H9 (cell line): ENCODE measurements around the gene UCK1. TPM values are rescaled to one million over a fixed set of nuclear protein-coding genes. Genes with fewer than 3 reads are reported as not detected.

Experiments
- DNase-seq: peaks from one replicate; pipeline ENCODE4 v3.0.0-alpha.2; 2017
- H2AFZ ChIP-seq: one replicate; pipeline ENCODE4 v1.6.1; 2013; ENCODE audit warnings: mild to moderate bottlenecking, low read length, control low read depth, moderate library complexity
- H2AK5ac ChIP-seq: 2 replicates; pipeline ENCODE4 v1.6.1; 2013; ENCODE audit warnings: low read length, control low read depth, mixed read lengths; ENCODE audit not compliant: insufficient read length
- H2BK120ac ChIP-seq: one replicate; pipeline ENCODE4 v1.6.1; 2013; ENCODE audit warnings: low read depth, mild to moderate bottlenecking, low read length, control low read depth, inconsistent platforms; ENCODE audit not compliant: poor library complexity, severe bottlenecking
- H2BK12ac ChIP-seq: 2 replicates; pipeline ENCODE4 v1.6.1; 2013; ENCODE audit warnings: low read length, control low read depth, mixed read lengths, low read depth; ENCODE audit not compliant: insufficient read length
- H2BK15ac ChIP-seq: 2 replicates; pipeline ENCODE4 v1.6.1; 2013; ENCODE audit warnings: low read depth, low read length, control low read depth
- H2BK20ac ChIP-seq: one replicate; pipeline ENCODE4 v1.6.1; 2013; ENCODE audit warnings: low read depth, mild to moderate bottlenecking, low read length, control low read depth, inconsistent platforms; ENCODE audit not compliant: poor library complexity, severe bottlenecking
- H2BK5ac ChIP-seq: 2 replicates; pipeline ENCODE4 v1.6.1; 2013; ENCODE audit warnings: low read length, control low read depth, mixed read lengths; ENCODE audit not compliant: insufficient read length
- H3K14ac ChIP-seq: 2 replicates; pipeline ENCODE4 v1.6.1; 2013; ENCODE audit warnings: low read length, control low read depth; ENCODE audit not compliant: insufficient read depth
- H3K18ac ChIP-seq: 2 replicates; pipeline ENCODE4 v1.6.1; 2013; ENCODE audit warnings: low read depth, mild to moderate bottlenecking, mixed read lengths, low read length, control low read depth; ENCODE audit not compliant: insufficient read length
- H3K23ac ChIP-seq: 2 replicates; pipeline ENCODE4 v1.6.1; 2013; ENCODE audit warnings: low read length, control low read depth, mixed read lengths, low read depth; ENCODE audit not compliant: insufficient read length
- H3K23me2 ChIP-seq: 2 replicates; pipeline ENCODE4 v1.6.1; 2013; ENCODE audit warnings: low read depth, mild to moderate bottlenecking, mixed read lengths, low read length, control low read depth; ENCODE audit not compliant: insufficient read length, poor library complexity, severe bottlenecking
- H3K27ac ChIP-seq: 2 replicates; pipeline ENCODE4 v1.5.1; 2013; ENCODE audit warnings: low read length, control low read depth, mixed read lengths, low read depth; ENCODE audit not compliant: insufficient read length
- H3K27me3 ChIP-seq: 2 replicates; pipeline ENCODE4 v1.6.1; 2013; ENCODE audit warnings: low read length, control low read depth, inconsistent platforms; ENCODE audit not compliant: insufficient read depth
- H3K4ac ChIP-seq: 2 replicates; pipeline ENCODE4 v1.6.1; 2013; ENCODE audit warnings: low read depth, mild to moderate bottlenecking, control low read depth, inconsistent platforms, low read length, moderate library complexity
- H3K4me1 ChIP-seq: 2 replicates; pipeline ENCODE4 v1.6.1; 2013; ENCODE audit warnings: low read length, control low read depth, inconsistent platforms; ENCODE audit not compliant: insufficient read depth
- H3K4me2 ChIP-seq: 2 replicates; pipeline ENCODE4 v1.6.1; 2013; ENCODE audit warnings: low read length, control low read depth, mixed read lengths; ENCODE audit not compliant: insufficient read length, insufficient read depth
- H3K56ac ChIP-seq: 2 replicates; pipeline ENCODE4 v1.6.1; 2013; ENCODE audit warnings: low read depth, mild to moderate bottlenecking, mixed read lengths, low read length, control low read depth; ENCODE audit not compliant: insufficient read length
- H3K79me1 ChIP-seq: 2 replicates; pipeline ENCODE4 v1.6.1; 2013; ENCODE audit warnings: low read depth, mild to moderate bottlenecking, moderate library complexity, low read length, control low read depth, inconsistent platforms; ENCODE audit not compliant: insufficient read depth, poor library complexity, severe bottlenecking
- H3K79me2 ChIP-seq: 2 replicates; pipeline ENCODE4 v1.6.1; 2013; ENCODE audit warnings: low read length, control low read depth, inconsistent platforms; ENCODE audit not compliant: insufficient read depth
- H3K9ac ChIP-seq: 2 replicates; pipeline ENCODE4 v1.6.1; 2013; ENCODE audit warnings: low read length, control low read depth, mixed read lengths; ENCODE audit not compliant: insufficient read length; ENCODE audit errors: extremely low read depth
- H3K9me3 ChIP-seq: one replicate; pipeline ENCODE4 v1.6.1; 2013; ENCODE audit warnings: low read depth, low read length, inconsistent platforms; ENCODE audit not compliant: control insufficient read depth
- H3T11ph ChIP-seq: one replicate; pipeline ENCODE4 v1.6.1; 2013; ENCODE audit warnings: mild to moderate bottlenecking, low read length, control low read depth, inconsistent platforms
- H4K20me1 ChIP-seq: one replicate; pipeline ENCODE4 v1.6.1; 2013; ENCODE audit not compliant: control insufficient read depth, insufficient read length, insufficient read depth
- H4K5ac ChIP-seq: 2 replicates; pipeline ENCODE4 v1.6.1; 2013; ENCODE audit warnings: low read depth, mild to moderate bottlenecking, mixed read lengths, low read length, control low read depth; ENCODE audit not compliant: insufficient read length
- H4K8ac ChIP-seq: replicated peaks from 2 replicates; pipeline ENCODE4 v1.6.1; 2013; ENCODE audit warnings: low read length, control low read depth, mixed read lengths, low read depth; ENCODE audit not compliant: insufficient read length
- H4K91ac ChIP-seq: 2 replicates; pipeline ENCODE4 v1.6.1; 2013; ENCODE audit warnings: low read depth, mild to moderate bottlenecking, moderate library complexity, mixed read lengths, low read length, control low read depth; ENCODE audit not compliant: insufficient read length
- H3K27ac Mint-ChIP-seq, 3 experiments: 2 replicates in 2 of 3; 3 replicates in 1 of 3; pipeline ENCODE4 v1.8.0; 2020 to 2021; ENCODE audit warnings: mixed read lengths in 3 of 3, mild to moderate bottlenecking in 1 of 3, moderate library complexity in 1 of 3
- H3K27me3 Mint-ChIP-seq: 2 replicates; pipeline ENCODE4 v1.8.0; 2021; ENCODE audit warnings: low read depth, mild to moderate bottlenecking, moderate library complexity, mixed read lengths
- H3K36me3 Mint-ChIP-seq, 3 experiments: 2 replicates in 2 of 3; 3 replicates in 1 of 3; pipeline ENCODE4 v1.8.0; 2020 to 2021; ENCODE audit warnings: low read depth in 3 of 3, mixed read lengths in 3 of 3; ENCODE audit not compliant: insufficient read depth in 1 of 3
- H3K4me1 Mint-ChIP-seq, 2 experiments: 2 replicates each; pipeline ENCODE4 v1.8.0; 2020; ENCODE audit warnings: mixed read lengths in 2 of 2
- H3K4me3 Mint-ChIP-seq, 2 experiments: 2 replicates in 1 of 2; 3 replicates in 1 of 2; pipeline ENCODE4 v1.8.0; 2020 to 2021; ENCODE audit warnings: mild to moderate bottlenecking in 2 of 2, mixed read lengths in 2 of 2, moderate library complexity in 1 of 2
- H3K9me3 Mint-ChIP-seq, 2 experiments: 2 replicates in 1 of 2; 3 replicates in 1 of 2; pipeline ENCODE4 v1.8.0; 2020; ENCODE audit warnings: mild to moderate bottlenecking in 2 of 2, mixed read lengths in 2 of 2, moderate library complexity in 1 of 2
- CTCF ChIP-seq: fragments of 200-600 bp; sonication (generic); conservative IDR thresholded peaks from 3 replicates; pipeline ENCODE4 v1.8.0; 2021; ENCODE audit warnings: antibody characterized with exemption, mild to moderate bottlenecking
- WGBS: extraction: QIAGEN DNeasy Blood & Tissue Kit; methylation state at CpG from one replicate; pipeline ENCODE4 v1.1.7; 2013; ENCODE audit warnings: missing lambda C conversion rate, low lambda C conversion rate, mixed read lengths; ENCODE audit not compliant: insufficient read length; ENCODE audit errors: extremely low coverage; 5-methylcytosine and 5-hydroxymethylcytosine counted together
- total RNA-seq: library from RNA; stranded (reverse); gene quantifications from 2 replicates; pipeline ENCODE4 v1.2.1, GENCODE V29; 2021

The UCK1 gene
- total RNA-seq, 1 experiment from 2014 or later, result 54.2 TPM

DNA sequence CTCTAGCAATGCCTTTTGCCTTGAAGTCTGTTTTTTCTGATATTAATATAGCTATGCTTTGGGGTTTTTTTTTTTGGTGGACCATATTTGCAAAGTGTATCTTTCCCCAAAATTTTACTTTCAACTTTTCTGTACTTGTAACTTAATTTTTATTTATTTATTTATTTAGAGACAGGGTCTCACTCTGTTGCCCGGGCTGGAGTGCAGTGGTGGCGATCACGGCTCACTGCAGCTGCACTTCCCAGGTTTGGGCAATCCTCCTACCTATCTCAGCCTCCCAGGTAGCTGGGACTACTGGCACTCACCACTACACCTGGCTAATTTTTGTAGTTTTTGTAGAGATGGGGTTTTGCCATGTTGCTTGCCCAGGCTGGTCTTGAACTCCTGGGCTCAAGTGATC, 35.1 kb upstream of the UCK1 start:
- H4K91ac ChIP-seq, result no peak overlapping the region
- H2BK5ac ChIP-seq, result no peak overlapping the region
- no peaks in the 10 kb centered on the region for H3K79me2 ChIP-seq
- H3K9me3 Mint-ChIP-seq, result peaks cover 31 to 44% of the 10 kb centered on the region in 2 experiments
- H3K27me3 ChIP-seq, result no peaks in the 10 kb centered on the region
- H2BK20ac ChIP-seq, result no peak overlapping the region
- no peak overlapping the region for H2BK15ac ChIP-seq
- no CpG with 5 or more reads among the region's 3 CpGs for WGBS
- no peak overlapping the region for H3K14ac ChIP-seq
- H3K4me3 Mint-ChIP-seq, result no peak overlapping the region
- no peak overlapping the region for H3K4me2 ChIP-seq
- no peak overlapping the region for H2AK5ac ChIP-seq
- H3K56ac ChIP-seq, result no peak overlapping the region
- peaks cover 6% of the 10 kb centered on the region for H3K9me3 ChIP-seq
- H2AFZ ChIP-seq, result no peak overlapping the region
- H3K27ac ChIP-seq, result no peak overlapping the region
- peaks cover 10 to 19% (median 13%) of the 10 kb centered on the region in 3 experiments; a peak in 6 of 7 replicates for H3K36me3 Mint-ChIP-seq
- no peak overlapping the region for H3K4ac ChIP-seq
- no peak overlapping the region for H3K18ac ChIP-seq
- H3K4me1 ChIP-seq, result no peaks in the 10 kb centered on the region
- no peaks in the 10 kb centered on the region for H3K23me2 ChIP-seq
- no peak for TF ChIP-seq CTCF
- no peak overlapping the region for H3K9ac ChIP-seq
- H3K23ac ChIP-seq, result no peak overlapping the region
- H3K27me3 Mint-ChIP-seq, result peaks cover 2% of the 10 kb centered on the region
- peaks cover 7% of the 10 kb centered on the region in 2 experiments for H3K4me1 Mint-ChIP-seq
- H4K20me1 ChIP-seq, result no peaks in the 10 kb centered on the region
- no peak overlapping the region for H2BK120ac ChIP-seq
- H3T11ph ChIP-seq, result no peak overlapping the region
- H4K5ac ChIP-seq, result no peak overlapping the region
- H3K79me1 ChIP-seq, result no peaks in the 10 kb centered on the region
- no peak overlapping the region for H4K8ac ChIP-seq
- DNase-seq, result no peak
- no peak overlapping the region for H3K27ac Mint-ChIP-seq
- H2BK12ac ChIP-seq, result no peak overlapping the region
